A549 (cell line): ENCODE data around the gene PLGRKT.

Experiments
- JUN ChIP-seq, 2 experiments: fragments of >200 bp; sonication (Bioruptor Twin); formaldehyde crosslinking; IDR thresholded peaks; 2 replicates in 1 of 2; 3 replicates in 1 of 2; pipeline ENCODE4 v1.6.1; 2016 to 2017
- JUNB ChIP-seq: fragments of >200 bp; sonication (Bioruptor Twin); formaldehyde crosslinking; IDR thresholded peaks from 2 replicates; pipeline ENCODE4 v1.6.1; 2016
- KDM1A ChIP-seq: fragments of 200-600 bp; sonication (generic); IDR thresholded peaks from 2 replicates; pipeline ENCODE4 v1.6.1; 2016; ENCODE audit warnings: low read depth, mild to moderate bottlenecking
- MYC ChIP-seq: IDR thresholded peaks from 2 replicates; pipeline ENCODE4 v1.6.1; 2012; ENCODE audit warnings: mild to moderate bottlenecking, inconsistent platforms, low read length, improper control_type of control experiment, borderline replicate concordance
- ZC3H11A ChIP-seq: fragments of 450-650 bp; IDR thresholded peaks from 2 replicates; pipeline ENCODE4 v1.6.1; 2014; ENCODE audit warnings: antibody characterized with exemption, mild to moderate bottlenecking
- TF ChIP-seq, protein P1 (sequence below): fragments of >200 bp; sonication (Bioruptor Twin); formaldehyde crosslinking; IDR thresholded peaks from 3 replicates; pipeline ENCODE4 v1.5.1; 2016

DNA sequence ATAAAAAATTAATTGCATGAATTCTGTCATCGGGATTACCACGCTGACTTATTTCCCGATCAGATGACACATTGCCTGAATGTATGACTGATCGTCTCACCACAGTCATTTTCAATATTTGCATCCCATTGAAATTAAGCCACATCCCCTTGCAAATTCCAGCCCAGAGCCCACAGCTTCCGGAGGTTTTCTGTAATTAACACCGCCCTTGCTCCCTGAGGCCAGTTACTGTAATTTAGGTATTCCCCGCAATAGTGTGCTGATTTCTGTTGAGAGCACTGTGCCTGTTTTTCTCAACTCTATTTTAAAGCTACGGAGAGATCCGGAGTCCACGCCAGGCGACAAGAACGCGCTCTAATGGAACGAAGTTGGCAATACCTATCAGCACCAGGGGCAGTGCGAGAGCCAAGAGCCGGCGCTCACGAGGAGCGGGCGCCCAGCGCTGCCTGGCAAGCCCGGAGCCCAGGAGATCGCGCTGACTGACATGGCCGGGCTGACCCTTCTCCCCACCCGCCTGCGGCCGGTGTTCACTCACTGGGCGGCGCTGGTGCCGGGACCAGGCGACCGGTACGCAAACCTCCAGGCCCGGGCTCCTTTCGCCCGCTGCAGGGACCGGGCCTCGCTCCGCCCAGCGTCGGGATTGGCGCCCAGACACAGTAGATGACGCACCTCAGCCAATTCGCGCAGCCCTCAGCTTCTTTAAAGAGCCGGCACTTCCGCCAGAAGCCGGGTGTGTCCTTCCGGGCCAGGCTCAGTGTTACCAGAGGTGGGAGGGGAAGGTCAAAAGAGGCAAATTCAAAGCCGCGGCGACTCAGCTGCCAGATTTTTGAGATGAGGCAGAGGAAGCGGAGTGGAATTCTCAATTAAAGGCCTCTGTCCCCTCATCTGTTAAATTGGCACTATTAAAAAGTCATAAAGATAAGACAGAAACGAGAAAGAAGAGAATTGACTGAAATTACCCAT is at the start of gene PLGRKT:
- TF ChIP-seq JUNB (no peak), JUN (IDR thresholded peaks at IDR 0.05) (peak; percentile 76 to 93), MYC (0 out of 2 replicates have a peak, but pooled peaks have one; percentile 19), ZC3H11A (no peak), KDM1A (no peak)
- TF ChIP-seq, protein P1, sequence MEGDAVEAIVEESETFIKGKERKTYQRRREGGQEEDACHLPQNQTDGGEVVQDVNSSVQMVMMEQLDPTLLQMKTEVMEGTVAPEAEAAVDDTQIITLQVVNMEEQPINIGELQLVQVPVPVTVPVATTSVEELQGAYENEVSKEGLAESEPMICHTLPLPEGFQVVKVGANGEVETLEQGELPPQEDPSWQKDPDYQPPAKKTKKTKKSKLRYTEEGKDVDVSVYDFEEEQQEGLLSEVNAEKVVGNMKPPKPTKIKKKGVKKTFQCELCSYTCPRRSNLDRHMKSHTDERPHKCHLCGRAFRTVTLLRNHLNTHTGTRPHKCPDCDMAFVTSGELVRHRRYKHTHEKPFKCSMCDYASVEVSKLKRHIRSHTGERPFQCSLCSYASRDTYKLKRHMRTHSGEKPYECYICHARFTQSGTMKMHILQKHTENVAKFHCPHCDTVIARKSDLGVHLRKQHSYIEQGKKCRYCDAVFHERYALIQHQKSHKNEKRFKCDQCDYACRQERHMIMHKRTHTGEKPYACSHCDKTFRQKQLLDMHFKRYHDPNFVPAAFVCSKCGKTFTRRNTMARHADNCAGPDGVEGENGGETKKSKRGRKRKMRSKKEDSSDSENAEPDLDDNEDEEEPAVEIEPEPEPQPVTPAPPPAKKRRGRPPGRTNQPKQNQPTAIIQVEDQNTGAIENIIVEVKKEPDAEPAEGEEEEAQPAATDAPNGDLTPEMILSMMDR = no peak
